ENCODE results near the gene DMD.

The DMD gene

DNA sequence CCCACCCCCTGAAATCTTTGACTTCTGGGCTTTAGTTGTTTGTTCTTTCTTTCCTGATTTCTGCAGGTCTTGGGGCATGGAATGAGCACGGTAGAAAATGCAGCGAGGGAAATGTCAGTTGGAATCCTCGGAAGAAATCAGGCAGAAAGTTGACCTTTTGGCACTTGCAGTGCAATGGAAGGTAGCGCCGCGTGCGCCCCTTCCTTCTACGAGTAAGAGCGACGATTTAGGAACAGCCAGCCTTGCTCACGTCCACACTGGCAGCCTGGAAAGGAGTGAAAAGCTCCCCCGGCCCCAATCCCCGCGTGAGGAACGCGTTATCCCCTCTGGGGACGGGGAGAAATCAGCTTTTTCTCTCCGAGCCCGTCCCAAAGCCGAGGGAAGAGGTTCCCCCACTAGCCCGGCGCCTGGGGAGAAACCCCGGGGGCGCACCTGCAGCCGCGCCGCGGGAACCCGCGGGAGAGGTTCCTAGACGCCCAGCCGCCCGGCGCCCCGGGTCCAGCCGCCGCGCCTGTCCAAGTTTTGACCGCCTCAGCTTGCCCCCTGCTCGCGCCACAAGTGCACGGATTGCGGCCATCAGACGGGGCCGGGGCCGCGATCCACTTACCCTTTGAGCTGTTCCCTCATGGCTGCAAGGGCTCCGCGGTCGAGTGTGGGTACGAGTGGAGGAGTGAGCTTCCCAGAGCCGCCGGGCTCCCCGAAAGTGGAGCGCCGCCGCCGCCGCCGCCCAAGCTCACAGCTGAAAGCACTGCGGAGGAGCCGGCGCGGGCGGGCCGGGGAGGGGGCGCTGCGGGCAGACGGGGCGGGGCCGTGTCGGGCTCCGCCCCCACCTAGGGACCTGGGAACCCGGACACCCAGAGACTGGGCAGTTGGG is 1944.9 kb downstream of the DMD start:
- in situ Hi-C loops (cut with HindIII; ENCODE audit: low sequenced_read_pairs): no loop called here

DNA sequence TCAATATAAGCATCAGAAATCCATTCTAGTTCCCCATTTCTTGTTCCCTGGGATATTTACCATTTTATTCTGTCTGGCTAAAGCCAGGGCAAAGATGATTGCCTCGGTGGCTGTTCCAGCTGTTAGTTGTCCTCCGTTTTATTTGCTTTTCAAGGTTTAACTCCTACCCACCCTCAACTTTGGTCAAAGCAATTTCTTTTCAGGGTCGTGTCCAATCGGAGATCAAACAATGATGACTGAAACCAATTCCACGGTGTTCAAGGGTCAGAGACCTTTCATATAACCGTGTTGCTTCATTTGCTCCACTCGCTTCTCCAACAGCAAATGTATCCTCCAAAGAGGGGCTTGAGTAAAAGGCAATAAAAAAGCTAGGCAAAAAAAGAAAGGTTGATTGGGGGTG is 1946.0 kb downstream of the DMD start:
- in situ Hi-C loops (cut with HindIII; ENCODE audit: low sequenced_read_pairs): no loop called here

DNA sequence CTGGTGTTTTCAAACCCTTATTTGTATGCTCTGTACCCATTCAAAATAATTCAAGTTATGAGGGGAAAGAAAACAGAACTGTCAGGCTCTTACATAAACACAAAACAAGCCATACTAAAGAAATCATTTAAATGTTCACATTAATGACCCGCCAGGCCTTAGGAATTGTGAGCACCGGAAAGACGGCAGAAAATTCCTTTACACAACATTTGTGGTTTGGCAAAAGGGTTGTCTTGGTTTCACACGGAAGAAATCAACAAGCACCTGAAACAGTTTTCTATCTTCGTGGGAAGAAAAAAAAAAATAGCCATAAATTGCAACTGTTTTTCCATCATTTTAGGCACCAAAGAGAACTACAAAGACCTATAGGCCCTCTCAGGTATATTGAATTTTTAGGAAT is 1951.0 kb downstream of the DMD start:
- in situ Hi-C loops (cut with HindIII; ENCODE audit: low sequenced_read_pairs): no loop called here

DNA sequence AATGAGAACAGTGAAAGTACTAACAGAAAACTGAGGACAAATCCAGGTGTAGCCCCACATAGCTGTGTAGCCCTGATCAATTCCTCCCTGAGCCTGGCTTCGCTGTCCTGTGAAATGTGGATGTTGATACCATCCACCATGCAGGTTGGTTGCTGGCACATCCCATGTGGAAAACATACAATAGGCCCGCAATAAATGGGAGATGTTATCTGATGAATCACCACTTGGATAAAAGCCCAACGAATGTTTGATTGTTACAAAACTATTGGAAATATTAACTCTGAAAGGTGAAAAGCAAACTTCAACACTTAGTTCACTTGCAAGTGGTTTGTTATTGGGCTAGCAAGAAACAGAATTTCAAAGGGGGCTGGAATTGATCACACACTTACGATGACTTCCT is 1953.2 kb downstream of the DMD start:
- in situ Hi-C loops (cut with HindIII; ENCODE audit: low sequenced_read_pairs): no loop called here

DNA sequence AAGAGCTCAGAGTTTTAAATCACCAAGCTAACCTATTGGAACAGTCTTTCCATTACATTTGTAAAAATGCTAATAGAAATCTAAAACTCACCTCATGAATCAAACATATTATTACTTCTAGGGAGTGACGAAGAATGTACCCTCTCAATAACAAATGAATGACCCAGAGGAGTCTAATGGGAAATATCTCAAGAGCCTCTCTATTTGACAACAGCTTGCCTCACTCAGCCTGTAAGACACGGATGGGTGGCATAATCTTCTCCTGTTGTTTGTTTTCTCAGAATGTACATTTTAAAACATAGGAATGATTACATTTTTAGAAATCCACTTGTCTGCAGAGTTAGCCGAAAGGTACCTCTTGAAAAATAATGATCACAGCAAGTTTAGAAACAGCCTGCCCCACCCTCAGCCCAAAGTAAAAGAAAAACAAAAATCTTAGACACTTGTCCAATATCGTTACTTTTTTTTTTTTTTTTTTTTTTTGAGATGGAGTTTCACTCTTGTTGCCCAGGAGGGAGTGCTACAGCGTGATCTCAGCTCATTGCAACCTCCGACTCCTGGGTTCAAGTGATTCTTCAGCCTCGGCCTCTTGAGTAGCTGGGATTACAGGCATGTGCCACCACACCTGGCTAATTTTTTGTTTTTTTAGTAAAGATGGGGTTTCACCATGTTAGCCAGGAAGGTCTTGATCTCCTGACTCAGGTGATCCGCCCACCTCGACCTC is 1955.9 kb downstream of the DMD start:
- in situ Hi-C loops (cut with HindIII; ENCODE audit: low sequenced_read_pairs): no loop called here

DNA sequence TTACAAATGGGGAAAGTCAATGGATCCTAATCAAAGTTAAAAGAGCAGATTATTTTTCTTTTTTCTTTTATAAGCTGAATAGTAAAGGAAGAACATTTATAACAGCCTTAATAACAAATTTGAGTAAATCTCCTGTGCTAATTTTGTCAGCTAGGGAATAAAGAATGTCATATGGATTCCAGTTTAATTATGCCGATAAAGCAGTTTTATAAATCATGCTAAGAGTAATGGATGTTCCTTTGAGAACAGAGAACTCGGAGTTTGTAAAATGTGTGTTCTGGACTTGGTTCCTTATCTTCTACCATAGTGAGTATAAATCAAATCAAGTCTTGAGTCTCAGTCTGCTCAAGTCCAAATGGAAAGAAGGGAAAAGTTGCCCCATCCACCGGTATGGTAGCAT is 1959.2 kb downstream of the DMD start:
- in situ Hi-C loops (cut with HindIII; ENCODE audit: low sequenced_read_pairs): no loop called here

DNA sequence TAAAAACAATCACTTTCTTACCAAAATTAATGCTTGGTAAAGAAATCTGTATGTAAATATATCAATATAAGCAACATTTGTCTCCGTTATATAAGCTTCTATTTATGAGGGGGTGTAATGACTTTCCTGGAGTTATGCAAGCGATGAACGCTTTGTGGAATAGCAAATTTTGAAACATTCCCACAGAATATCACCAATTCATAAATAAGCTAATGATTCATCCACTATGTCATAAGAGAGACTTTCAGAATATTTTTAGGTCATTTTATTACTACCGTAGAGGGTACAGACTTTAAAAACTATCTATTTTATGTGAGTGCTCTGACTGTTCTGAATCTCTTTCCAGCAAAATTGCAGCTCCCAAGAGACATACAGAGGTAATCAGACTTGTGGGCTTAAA is 1960.0 kb downstream of the DMD start:
- in situ Hi-C loops (cut with HindIII; ENCODE audit: low sequenced_read_pairs): no loop called here

DNA sequence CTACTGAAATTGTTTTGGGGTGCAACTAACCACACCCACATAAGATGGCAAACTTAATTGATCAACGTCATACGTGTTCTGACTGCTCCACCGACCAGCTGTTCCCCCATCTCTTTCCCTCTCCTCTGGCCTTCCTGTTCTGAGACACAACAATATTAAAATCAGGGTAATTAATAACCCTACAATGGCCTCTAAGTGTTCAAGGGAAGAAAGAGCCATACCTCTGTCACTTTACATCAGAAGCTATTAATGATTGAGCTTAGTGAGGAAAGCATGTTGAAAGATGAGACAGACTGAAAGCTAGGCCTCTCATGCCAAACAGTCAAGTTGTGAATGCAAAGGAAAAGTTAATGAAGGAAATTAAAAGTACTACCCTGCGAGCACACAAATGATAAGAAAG is 1965.6 kb downstream of the DMD start:
- in situ Hi-C loops (cut with HindIII; ENCODE audit: low sequenced_read_pairs): no loop called here

DNA sequence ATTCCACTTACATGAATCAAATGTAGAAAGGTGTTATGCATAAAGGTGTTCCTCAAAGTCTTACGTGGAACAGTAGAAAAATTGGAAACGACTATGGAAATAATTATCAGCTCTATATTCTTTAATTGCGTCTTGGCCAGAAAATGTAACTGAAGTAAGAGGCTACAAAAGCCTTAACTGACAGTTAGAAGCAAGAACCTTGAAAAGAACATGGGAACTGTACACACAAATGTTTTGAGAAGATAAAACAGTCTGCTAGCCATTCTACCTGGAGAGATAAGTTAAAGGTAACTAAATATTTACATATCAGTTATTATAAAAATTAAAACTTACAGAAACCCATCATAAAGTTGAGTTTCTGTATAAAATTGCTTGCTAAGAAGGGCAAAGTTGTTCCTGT is 1967.5 kb downstream of the DMD start:
- in situ Hi-C loops (cut with HindIII; ENCODE audit: low sequenced_read_pairs): no loop called here

DNA sequence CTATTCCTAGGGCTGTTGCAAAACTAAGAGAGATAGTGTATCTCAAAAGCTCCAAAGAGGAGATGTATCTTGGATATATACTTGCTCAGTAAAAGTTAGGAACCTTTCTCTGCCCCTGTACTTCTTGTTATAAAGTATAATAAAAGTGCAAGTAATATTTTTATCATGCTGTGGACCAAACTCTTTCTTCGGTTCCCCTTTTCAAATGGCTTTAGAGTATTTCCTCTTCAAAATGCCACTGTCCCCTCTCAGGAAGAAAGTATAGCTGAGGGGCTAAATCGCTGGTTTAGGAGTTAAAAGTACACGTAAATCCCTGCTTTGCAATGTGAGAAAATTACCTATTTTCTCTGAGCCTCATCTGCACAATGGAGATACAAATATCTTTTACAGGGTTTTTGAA is 1970.4 kb downstream of the DMD start:
- in situ Hi-C loops (cut with HindIII; ENCODE audit: low sequenced_read_pairs): no loop called here

DNA sequence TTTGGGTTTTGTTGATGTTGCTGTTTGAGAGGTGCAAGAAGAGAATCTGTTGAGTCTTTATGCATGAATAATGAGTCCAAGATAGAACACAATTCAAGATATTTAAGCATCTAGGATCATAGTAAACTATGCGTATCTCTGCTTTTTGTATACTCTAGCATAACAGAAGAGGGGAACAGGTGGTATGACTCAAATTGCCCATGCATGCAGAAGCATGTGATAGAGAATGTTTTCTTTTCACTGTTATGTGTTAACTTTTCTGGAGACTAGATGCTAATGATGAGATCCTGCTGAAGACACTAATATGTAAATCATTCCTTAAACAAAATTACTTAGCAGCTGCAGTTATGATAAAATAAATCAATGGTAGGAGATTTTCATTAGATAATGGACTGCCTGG is 1974.2 kb downstream of the DMD start:
- in situ Hi-C loops (cut with HindIII; ENCODE audit: low sequenced_read_pairs): no loop called here

DNA sequence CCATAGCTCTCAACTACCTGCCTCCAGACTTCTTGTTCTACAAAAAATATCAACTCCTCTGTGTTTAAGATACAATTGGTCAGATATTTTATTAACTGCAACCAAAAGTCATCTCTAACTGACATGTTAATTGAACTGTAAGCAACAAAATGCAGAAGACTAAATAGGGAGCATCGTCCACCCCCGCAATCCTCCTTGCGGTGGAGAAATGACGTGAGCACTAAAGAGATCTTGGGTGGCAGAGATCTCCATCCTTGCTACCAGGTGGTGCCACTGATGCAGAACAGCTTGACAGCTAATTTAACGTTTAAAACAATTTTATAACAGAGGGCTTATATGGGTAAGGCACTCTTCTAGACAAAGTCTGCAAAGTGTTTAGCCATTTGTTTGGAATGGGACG is 1975.1 kb downstream of the DMD start:
- in situ Hi-C loops (cut with HindIII; ENCODE audit: low sequenced_read_pairs): no loop called here

DNA sequence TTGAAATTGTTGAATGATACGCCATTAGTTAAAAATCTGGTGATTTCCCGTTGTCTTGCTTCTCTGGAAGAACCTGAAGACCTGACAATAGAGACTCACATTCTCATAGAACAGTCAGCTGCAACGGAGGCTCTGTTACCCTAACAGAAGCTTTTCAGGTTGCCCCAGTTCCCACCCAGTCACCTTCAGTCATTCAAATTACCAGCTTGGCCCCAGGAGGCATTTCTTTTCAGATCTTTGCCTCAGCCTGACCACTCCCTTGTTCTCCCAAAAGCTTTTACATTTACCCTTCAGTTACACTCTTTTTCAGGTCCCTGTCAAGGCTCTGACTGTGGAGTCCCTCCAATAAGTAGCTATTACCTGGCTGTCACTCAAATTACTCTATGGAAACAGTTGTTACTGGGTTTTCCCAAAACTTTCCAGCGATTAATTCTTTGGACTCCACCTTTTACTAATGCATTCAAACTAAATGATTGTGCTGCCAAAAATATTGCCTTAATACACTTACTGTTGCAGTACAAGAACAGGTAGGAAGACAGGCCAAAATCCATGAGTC is 1977.3 kb downstream of the DMD start:
- in situ Hi-C loops (cut with HindIII; ENCODE audit: low sequenced_read_pairs): no loop called here

DNA sequence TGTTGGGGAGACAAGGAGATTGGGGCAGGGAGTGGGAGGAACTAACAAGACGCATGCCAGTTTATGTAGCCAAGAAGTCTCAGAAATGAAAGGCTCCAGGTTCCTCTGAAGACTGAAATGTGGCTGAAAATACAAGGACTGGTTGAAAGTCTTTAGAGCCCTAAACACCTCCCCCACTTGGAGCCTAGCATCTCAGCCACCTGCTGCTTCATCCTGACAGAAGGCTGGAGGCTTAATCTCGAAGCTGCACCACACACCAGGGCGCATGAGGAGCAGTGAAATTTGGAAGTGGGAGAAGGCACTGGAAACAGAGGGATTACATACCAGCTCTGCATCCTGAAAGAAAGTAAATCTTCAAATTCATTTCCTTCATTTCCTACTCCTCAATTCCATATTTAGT is 1978.8 kb downstream of the DMD start:
- in situ Hi-C loops (cut with HindIII; ENCODE audit: low sequenced_read_pairs): no loop called here

DNA sequence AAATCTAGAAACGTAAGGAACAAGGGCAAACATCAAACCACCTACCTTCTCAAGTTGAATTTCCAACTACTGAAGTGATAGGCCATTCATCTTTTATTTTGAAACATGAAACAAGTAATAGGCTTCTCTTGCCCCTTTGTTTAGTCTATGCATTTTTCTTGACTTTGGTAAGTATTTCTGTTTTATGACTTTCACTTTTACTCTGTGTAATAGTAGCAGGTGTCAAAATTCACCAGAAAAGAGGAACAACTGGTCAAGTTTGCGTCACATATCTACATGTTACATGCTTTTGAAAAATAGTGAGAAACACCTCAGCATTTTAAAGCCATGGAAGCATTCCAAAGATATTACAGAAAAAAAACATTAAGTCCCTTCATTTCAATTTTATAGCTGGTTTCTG is 1982.4 kb downstream of the DMD start:
- in situ Hi-C loops (cut with HindIII; ENCODE audit: low sequenced_read_pairs): no loop called here

DNA sequence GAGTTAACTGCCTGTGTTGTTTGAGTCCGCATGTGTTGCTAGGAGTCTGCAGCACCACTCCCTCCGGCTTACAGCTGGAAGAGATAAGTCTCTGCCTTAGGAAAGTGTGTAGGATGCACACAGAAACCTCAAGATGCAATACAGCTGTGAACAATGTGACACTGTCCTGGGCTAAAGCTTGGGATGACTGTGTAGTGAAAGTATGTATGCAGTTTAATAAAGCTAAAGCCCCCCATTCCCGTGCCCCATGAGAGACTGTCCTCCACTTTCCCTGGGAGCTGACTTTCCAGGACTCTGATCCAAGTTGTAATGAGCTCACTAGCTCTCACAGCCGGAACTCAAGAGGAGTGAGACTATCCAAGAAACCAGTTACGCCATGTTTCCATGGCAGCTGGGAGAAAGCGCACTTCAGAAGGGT is 1982.9 kb downstream of the DMD start:
- in situ Hi-C loops (cut with HindIII; ENCODE audit: low sequenced_read_pairs): no loop called here

DNA sequence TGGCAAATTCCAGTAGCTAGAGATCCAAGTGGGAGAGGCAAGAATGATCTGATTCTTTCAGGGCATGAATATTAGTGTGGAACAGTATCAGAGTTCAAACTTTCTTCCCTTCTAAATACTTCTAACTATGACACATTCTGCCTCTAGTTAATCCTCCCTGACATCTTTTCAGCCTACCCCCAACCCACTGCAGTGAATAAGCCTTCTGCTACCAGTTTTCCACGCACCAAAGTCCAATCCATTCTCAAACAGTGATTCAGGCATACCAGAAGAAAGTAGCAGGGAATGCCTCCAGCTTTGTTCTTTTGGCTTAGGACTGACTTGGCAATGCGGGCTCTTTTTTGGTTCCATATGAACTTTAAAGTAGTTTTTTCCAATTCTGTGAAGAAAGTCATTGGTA is 1984.1 kb downstream of the DMD start:
- in situ Hi-C loops (cut with HindIII; ENCODE audit: low sequenced_read_pairs): no loop called here

DNA sequence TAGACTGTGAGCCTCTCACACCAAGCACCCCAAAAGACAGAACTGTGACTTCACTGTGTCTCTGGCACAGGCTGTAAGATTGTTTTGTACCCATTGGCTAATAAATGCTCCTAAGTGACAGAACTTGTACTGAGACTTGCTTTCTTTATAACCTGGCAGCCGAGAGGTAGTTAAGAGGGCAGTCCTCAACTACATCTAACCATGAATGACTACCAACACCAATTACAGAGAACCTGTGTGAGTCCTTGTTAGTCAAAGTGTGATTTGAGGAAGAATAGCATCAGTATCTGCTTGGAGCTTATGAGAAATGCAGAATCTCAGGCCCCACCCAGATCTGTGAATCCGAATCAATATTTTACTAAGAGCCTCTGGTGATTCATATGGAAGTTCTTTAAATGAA is 1985.5 kb downstream of the DMD start:
- in situ Hi-C loops (cut with HindIII; ENCODE audit: low sequenced_read_pairs): no loop called here

DNA sequence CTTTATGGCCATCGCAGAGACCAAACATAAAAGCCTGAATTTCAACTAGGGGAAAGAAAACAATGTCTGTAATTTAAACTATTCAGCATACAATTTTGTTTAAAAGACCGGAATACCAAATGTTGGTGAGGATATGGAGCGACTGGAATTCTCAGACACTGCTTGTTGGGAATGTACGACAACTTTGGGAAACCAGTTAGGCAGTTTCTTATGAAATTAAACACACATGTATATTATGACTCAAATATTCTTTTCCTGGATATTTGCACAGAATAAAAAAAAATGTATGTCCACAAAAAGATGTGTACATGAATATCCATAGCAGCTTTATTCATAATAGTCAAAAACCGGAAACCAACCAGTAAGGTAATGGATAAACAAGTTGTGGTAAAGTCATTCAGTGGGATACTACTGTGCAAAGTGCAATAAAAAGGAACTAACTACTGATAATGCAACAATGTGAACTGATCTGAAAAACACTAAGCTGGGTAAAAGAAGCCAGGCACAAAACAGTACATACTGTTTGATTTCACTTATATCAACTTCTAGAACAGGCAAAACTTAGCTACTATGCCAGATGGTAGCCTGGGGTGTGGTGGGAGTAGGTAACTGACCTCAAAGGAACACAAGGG is 1986.9 kb downstream of the DMD start:
- in situ Hi-C loops (cut with HindIII; ENCODE audit: low sequenced_read_pairs): no loop called here

DNA sequence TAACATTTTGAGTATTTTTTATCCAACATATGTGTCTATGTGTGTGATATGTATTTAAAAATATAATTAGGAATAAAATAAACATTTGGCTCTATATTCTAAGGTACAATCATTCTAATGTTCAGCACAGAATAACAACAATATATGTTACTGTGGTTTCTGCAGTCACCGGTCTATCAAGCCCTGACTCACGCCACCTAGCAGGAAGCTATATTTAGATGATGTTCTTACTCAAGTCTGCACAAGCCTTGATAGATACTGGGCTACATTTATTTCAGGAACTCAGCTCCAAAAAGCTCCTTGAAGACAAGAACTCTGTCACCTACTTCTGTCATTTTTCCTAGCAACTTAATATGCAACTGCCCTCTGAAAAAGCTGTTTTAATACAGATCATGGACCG is 1987.5 kb downstream of the DMD start:
- in situ Hi-C loops (cut with HindIII; ENCODE audit: low sequenced_read_pairs): no loop called here

DNA sequence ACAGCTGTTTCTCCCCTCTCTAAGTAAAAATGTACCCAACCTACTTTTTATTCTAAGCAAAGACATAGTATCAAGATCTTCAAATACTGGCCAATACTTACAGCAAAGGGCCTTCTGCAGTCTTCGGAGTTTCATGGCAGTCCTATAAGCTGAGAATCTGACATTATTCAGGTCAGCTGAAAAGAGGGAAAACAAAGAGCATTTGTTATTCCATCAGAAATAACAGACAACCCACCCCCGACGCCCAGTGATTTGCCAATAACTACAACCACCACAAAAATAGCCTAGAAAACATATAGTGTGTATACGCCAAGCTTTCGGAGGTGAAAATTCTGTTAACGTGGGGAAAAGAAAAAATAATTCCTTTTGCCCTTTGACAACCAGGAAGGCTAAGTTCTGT is 1988.4 kb downstream of the DMD start:
- in situ Hi-C loops (cut with HindIII; ENCODE audit: low sequenced_read_pairs): no loop called here

DNA sequence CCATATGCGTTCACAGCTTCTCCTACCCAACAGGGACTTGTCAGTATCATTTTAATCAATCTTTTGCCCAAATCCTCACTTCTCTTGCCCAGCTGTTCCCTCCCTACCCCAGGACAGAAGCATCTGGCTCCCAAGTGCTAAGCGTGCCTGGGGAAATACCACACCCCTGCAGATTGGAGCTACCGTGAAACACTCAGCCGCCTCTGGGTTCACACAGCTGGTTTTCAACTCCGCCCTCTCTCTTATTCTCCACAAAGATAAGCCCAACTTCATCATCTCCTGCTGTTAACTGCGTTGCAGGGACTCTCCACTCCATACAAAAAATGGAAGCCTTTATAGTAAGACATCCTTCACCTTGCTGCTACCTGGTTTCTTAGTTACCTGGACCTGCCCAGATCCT is 1992.2 kb downstream of the DMD start:
- in situ Hi-C loops (cut with HindIII; ENCODE audit: low sequenced_read_pairs): no loop called here

Measured in DLD1 (cell line).